Neuronal stem cell (in vitro differentiated cells): ENCODE results near the gene PLD5.
"Not testable (repeated sequence)": the region's sequence is repeated elsewhere in the genome, so short reads cannot be mapped to it uniquely, and the experiment has no call there.

Source experiments
- DNase-seq: peaks from one replicate; pipeline ENCODE4 v3.0.0-alpha.2; 2013; ENCODE audit warnings: low spot score
- H2AFZ ChIP-seq: one replicate; pipeline ENCODE4 v1.6.1; 2013; ENCODE audit warnings: mild to moderate bottlenecking, low read length, inconsistent platforms
- H2AK5ac ChIP-seq: 2 replicates; pipeline ENCODE4 v1.6.1; 2013; ENCODE audit warnings: low read depth, mild to moderate bottlenecking, inconsistent platforms, low read length, moderate library complexity, mixed read lengths
- H2BK120ac ChIP-seq: 2 replicates; pipeline ENCODE4 v1.6.1; 2013; ENCODE audit warnings: low read depth, mild to moderate bottlenecking, inconsistent platforms, low read length, moderate library complexity, mixed read lengths
- H2BK12ac ChIP-seq: one replicate; pipeline ENCODE4 v1.6.1; 2013; ENCODE audit warnings: low read length, inconsistent platforms
- H2BK15ac ChIP-seq: 2 replicates; pipeline ENCODE4 v1.6.1; 2013; ENCODE audit warnings: mild to moderate bottlenecking, low read length, inconsistent platforms, mixed read lengths
- H2BK5ac ChIP-seq: one replicate; pipeline ENCODE4 v1.6.1; 2013; ENCODE audit warnings: inconsistent platforms, mild to moderate bottlenecking, low read length, moderate library complexity
- H3K14ac ChIP-seq: one replicate; pipeline ENCODE4 v1.6.1; 2013; ENCODE audit warnings: low read length, inconsistent platforms
- H3K18ac ChIP-seq: 2 replicates; pipeline ENCODE4 v1.6.1; 2013; ENCODE audit warnings: low read length, inconsistent platforms
- H3K23ac ChIP-seq: 2 replicates; pipeline ENCODE4 v1.6.1; 2013; ENCODE audit warnings: low read depth, mild to moderate bottlenecking, mixed read lengths, low read length, inconsistent platforms; ENCODE audit not compliant: poor library complexity
- H3K27ac ChIP-seq: replicated peaks from 3 replicates; pipeline ENCODE4 v1.5.1; 2013; ENCODE audit warnings: low read length, inconsistent platforms
- H3K27me3 ChIP-seq, 3 experiments: 2 replicates each; pipeline ENCODE4 v1.6.1; 2013; ENCODE audit warnings: low read length in 3 of 3, mild to moderate bottlenecking in 2 of 3, inconsistent platforms in 1 of 3, low read depth in 1 of 3, mixed read lengths in 1 of 3, moderate library complexity in 1 of 3; ENCODE audit not compliant: control insufficient read depth in 3 of 3, insufficient read depth in 3 of 3
- H3K36me3 ChIP-seq, 2 donors: replicated peaks in 1 of 2; 2 replicates each; pipeline ENCODE4 v1.6.1; 2013; ENCODE audit warnings: low read length in 2 of 2; ENCODE audit not compliant: control insufficient read depth in 2 of 2, insufficient read depth in 2 of 2
- H3K4ac ChIP-seq: 2 replicates; pipeline ENCODE4 v1.6.1; 2013; ENCODE audit warnings: inconsistent platforms, mild to moderate bottlenecking, low read length, moderate library complexity
- H3K4me1 ChIP-seq, 2 donors: 1 replicate in 1 of 2; 2 replicates in 1 of 2; pipeline ENCODE4 v1.6.1; 2013; ENCODE audit warnings: low read length in 2 of 2, low read depth in 1 of 2; ENCODE audit not compliant: control insufficient read depth in 2 of 2, insufficient read depth in 1 of 2
- H3K4me2 ChIP-seq: one replicate; pipeline ENCODE4 v1.6.1; 2013; ENCODE audit warnings: mild to moderate bottlenecking, low read length, inconsistent platforms; ENCODE audit not compliant: insufficient read depth, poor library complexity, severe bottlenecking
- H3K4me3 ChIP-seq, 2 donors: 2 replicates each; pipeline ENCODE4 v1.5.1; 2013; ENCODE audit warnings: low read length in 2 of 2, mild to moderate bottlenecking in 2 of 2, inconsistent platforms in 1 of 2, moderate library complexity in 1 of 2
- H3K79me1 ChIP-seq: one replicate; pipeline ENCODE4 v1.6.1; 2013; ENCODE audit warnings: low read depth, mild to moderate bottlenecking, inconsistent platforms, low read length, moderate library complexity
- H3K9ac ChIP-seq: one replicate; pipeline ENCODE4 v1.6.1; 2013; ENCODE audit warnings: mild to moderate bottlenecking, low read depth, low read length, inconsistent platforms; ENCODE audit not compliant: poor library complexity
- H3K9me3 ChIP-seq, 2 donors: replicated peaks in 1 of 2; 2 replicates each; pipeline versions ENCODE3 to v1.6.1; 2013; ENCODE audit warnings: low read length in 2 of 2, mild to moderate bottlenecking in 2 of 2, inconsistent platforms in 1 of 2, low read depth in 1 of 2, mixed read lengths in 1 of 2, moderate library complexity in 1 of 2; ENCODE audit not compliant: control insufficient read depth in 2 of 2, insufficient read depth in 1 of 2
- H4K8ac ChIP-seq: one replicate; pipeline ENCODE4 v1.6.1; 2013; ENCODE audit warnings: low read depth, mild to moderate bottlenecking, inconsistent platforms, low read length, moderate library complexity
- H4K91ac ChIP-seq: one replicate; pipeline ENCODE4 v1.6.1; 2013; ENCODE audit warnings: low read length, low read depth, mild to moderate bottlenecking, inconsistent platforms; ENCODE audit not compliant: poor library complexity
- WGBS, 2 donors: extraction: QIAGEN DNeasy Blood & Tissue Kit; methylation state at CpG; one replicate each; pipeline ENCODE4 v1.1.7; 2013; ENCODE audit warnings: missing lambda C conversion rate in 2 of 2, mixed read lengths in 1 of 2; ENCODE audit not compliant: insufficient read length in 2 of 2, insufficient replicate concordance in 1 of 2; ENCODE audit errors: extremely low coverage in 2 of 2; 5-methylcytosine and 5-hydroxymethylcytosine counted together

The PLD5 gene

DNA sequence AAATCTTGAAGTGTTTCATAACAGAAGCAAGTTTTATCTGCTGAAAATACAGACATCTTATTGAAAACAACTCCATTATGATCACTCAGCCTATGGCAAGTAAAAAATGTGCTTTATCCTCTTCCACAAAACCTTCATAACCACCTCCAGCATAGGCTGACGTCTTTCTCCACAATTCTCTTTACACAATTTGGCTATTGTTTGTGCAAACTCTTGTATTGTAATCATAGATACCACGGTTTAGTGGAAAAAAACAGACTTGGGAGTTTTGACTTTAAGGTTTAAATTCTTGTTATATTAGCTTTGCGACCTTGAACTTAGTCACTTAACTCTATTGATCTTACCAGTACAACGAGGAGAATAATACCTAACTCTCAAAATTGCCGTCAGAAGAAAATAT is 126.1 kb downstream of the PLD5 start:
- Histone ChIP-seq H2BK5ac (no peak overlapping the region), H4K8ac (no peak overlapping the region), H3K27me3 (no peaks in the 10 kb centered on the region), H3K36me3 (no peaks in the 10 kb centered on the region), H3K18ac (no peak overlapping the region), H3K4me3 (no peak overlapping the region), H2BK120ac (no peak overlapping the region), H3K23ac (no peak overlapping the region), H3K27ac (no peak overlapping the region), H3K14ac (no peak overlapping the region), H2AFZ (no peak overlapping the region), H3K4ac (no peak overlapping the region), H4K91ac (no peak overlapping the region), H3K4me1 (no peaks in the 10 kb centered on the region), H3K4me2 (no peak overlapping the region), H3K9me3 (no peaks in the 10 kb centered on the region), H3K79me1 (no peaks in the 10 kb centered on the region), H2AK5ac (no peak overlapping the region), H2BK12ac (no peak overlapping the region), H2BK15ac (no peak overlapping the region), H3K9ac (no peak overlapping the region)
- DNase-seq: no peak
- no CpG with 5 or more reads among the region's 5 CpGs for WGBS, 2 donors

DNA sequence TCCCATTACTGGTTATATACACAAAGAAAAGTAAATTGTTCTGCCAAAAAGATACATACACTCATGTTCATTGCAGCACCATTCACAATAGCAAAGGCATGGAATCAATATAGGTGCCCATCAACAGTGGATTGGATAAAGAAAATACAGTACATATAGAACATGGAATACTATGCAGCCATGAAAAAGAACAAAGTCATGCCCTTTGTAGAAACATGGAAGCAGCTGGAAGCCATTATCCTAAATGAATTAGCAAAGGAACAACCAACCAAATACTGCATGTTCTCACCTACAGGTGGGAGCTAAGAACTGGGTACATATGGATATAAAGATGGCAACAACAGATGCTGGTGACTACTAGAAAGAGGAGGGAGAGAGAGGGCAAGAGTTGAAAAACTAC is 132.6 kb downstream of the PLD5 start:
- H2BK12ac ChIP-seq: no peak overlapping the region
- no peaks in the 10 kb centered on the region for H3K79me1 ChIP-seq
- H2BK15ac ChIP-seq: no peak overlapping the region
- H3K18ac ChIP-seq: no peak overlapping the region
- H3K4ac ChIP-seq: no peak overlapping the region
- no peak overlapping the region for H2AK5ac ChIP-seq
- no peak overlapping the region for H3K4me2 ChIP-seq
- no peak overlapping the region for H3K4me3 ChIP-seq
- no peak overlapping the region for H3K27ac ChIP-seq
- H3K9ac ChIP-seq: no peak overlapping the region
- H2BK120ac ChIP-seq: no peak overlapping the region
- H3K36me3 ChIP-seq: no peaks in the 10 kb centered on the region
- no peak overlapping the region for H2BK5ac ChIP-seq
- DNase-seq: no peak
- no peak overlapping the region for H4K91ac ChIP-seq
- no peaks in the 10 kb centered on the region for H3K4me1 ChIP-seq
- H4K8ac ChIP-seq: no peak overlapping the region
- H3K9me3 ChIP-seq: no peaks in the 10 kb centered on the region
- no peak overlapping the region for H3K23ac ChIP-seq
- H2AFZ ChIP-seq: no peak overlapping the region
- H3K14ac ChIP-seq: no peak overlapping the region
- H3K27me3 ChIP-seq: no peaks in the 10 kb centered on the region

DNA sequence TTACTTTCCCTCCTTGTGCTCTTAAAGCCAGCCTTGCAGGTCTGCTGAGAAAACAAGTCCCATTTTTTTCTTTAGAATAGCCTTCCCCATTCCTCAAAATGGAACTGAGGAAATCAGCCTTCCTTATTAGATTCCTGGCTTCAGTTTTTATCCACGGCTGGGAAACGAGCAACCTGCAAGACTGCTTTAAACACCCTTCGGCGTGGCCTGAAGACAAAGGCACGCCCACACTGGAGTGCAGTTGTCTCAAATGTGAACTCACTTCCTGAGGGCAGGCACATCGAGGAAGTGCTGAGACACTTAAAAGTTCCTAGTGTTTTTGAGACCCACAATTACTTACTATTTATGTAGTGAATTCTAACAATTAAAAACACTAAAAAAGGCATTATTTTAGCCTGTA is 148.4 kb downstream of the PLD5 start:
- not testable (repeated sequence) for H3K9ac ChIP-seq, H3K36me3 ChIP-seq, DNase-seq, H3K27me3 ChIP-seq, H3K4me1 ChIP-seq, H3K4me3 ChIP-seq, H3K27ac ChIP-seq, H3K4me2 ChIP-seq, H3K18ac ChIP-seq, H2BK15ac ChIP-seq, H2AK5ac ChIP-seq, H3K9me3 ChIP-seq, H4K8ac ChIP-seq, H4K91ac ChIP-seq, H2AFZ ChIP-seq, H3K14ac ChIP-seq, H3K23ac ChIP-seq, H2BK120ac ChIP-seq, H2BK12ac ChIP-seq, H3K4ac ChIP-seq, H3K79me1 ChIP-seq, H2BK5ac ChIP-seq
- no CpG with 5 or more reads among the region's 6 CpGs for WGBS, 2 donors

DNA sequence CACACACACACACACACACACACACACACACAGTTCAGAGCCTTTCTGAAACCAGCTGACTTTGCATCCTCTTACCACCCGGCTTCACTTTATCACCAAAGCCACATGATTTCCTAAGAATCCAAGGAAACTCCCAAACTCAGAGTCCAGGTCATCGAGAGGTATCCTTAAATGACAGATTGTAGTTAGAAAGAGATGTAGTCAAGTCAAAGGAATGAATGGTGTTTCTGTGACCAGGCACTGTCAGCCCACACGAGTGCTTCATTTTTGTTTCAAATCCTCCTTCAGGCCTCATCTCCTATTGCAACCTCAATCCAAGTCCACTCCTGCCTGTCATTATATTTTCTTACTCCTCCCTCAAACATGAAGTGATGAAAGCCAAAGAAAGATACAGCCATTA is 174.1 kb downstream of the PLD5 start:
- not testable (repeated sequence) for H3K23ac ChIP-seq, H3K9me3 ChIP-seq, H2BK5ac ChIP-seq, H3K36me3 ChIP-seq, H3K4me2 ChIP-seq, H3K4me1 ChIP-seq, H3K18ac ChIP-seq, H2AK5ac ChIP-seq, H3K9ac ChIP-seq, H4K8ac ChIP-seq, H2BK120ac ChIP-seq, DNase-seq, H3K4me3 ChIP-seq, H3K27ac ChIP-seq, H2BK12ac ChIP-seq, H4K91ac ChIP-seq, H3K4ac ChIP-seq, H2AFZ ChIP-seq, H3K14ac ChIP-seq, H3K79me1 ChIP-seq, H2BK15ac ChIP-seq, H3K27me3 ChIP-seq
- no CpG with 5 or more reads among the region's 3 CpGs for WGBS, 2 donors
